ENCODE measurements around the gene DPM1.

The DPM1 gene

DNA sequence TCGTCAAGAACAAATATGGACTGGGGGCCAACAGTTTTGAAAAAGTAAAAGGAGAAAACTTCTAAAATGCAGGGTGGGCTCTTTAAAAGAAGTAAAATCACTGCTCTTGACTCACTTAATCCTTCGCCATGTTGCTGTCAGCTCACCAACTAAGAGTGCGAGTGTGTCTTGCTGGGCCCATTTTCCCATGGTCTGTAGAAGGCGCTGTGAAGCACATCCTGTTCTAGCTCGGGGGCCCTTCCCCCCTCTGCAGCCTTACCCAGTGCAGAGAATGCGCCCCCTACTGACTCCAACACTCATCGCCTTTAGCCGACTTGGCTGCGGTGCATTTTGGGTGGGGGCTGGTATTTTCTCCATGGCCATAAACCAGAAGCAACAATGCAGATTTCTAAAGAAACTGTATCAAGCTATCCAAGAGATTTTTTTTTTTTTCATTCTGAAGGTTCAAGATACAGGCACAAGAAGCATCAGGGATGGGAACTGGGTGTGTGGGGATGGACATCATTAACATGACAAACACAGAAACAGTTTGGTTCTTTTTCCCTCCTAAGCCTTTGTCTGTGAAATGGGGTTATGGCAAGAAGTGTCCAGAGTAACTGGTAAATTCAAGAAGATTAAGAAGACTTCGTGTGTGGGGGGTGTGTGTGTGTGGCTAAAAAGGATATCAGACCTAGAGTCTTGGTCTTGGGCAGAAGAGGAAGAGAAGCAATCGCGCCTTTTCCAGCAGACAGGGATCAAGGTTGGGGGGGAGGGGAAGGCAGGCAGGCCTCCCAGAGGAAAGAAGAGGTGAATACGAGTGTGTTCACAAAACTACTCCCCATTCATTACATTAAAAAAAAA lies 28.8 kb downstream of the DPM1 start:
- DNase-seq = peak; percentile 79

DNA sequence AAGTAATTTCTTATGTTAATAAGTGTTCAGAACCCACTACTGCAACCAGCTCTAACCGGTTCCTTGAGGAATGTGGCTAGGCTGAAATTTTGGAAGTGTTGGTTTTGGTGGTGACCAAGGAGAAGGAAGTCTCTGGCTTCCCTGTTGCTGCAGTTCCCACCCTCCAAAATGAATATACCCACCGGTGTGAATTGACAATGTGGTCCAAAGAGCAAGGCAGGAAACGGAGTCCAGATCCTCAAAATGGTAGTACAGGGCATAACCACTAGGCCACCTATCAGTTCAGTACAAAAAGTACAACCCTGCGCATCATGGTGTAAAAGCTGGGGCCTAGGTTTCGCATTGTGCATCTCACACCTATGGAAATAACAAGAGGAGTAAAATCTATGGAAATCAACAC lies 29.9 kb downstream of the DPM1 start:
- DNase-seq = no peak

DNA sequence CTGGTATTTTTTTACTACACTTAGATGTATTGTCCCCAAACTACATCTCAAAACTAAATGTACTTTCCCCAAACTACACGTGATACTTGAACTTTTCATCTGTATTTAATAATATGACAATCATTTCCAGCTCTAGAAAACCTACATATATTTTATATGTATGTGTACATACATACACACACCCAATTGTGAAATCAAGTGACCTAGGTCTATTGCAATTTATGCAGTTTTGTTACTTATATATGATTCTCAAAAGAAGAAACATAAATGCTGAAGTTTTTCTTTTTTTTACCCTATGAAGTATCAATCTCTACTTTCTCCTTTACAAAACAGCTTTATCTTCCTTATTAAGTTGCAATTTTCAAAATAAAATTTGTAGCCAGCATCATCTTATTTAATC lies 31.8 kb downstream of the DPM1 start:
- DNase-seq = no peak

DNA sequence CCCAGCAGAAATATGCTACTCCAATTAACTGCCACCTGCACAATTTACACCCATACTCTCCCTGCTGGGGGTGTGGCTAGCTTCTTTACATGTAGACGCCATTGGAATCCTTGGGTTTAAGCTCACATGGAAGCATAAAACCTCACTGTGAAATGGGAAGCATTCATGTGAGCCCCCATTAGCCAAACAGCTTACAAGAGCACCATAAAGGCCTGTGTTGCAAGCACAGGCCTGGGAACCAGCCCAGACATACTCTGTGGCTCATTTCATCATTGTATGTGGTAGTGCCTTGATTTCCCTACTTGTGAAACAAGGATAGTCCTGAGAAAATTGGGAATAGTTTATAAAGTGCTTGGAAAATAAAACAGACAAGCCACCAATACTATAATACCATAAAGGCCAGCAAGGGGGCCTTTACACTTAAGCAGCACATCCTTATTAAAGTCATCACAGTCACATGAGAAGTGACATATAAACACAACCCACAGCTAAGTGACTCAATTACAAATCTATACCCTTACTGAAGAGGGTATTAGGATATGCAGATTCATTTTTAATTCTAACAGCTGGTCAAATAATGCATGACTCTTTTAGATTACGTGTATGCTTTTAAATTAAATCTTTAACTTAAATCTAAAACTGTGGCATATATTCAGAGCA lies 33.9 kb downstream of the DPM1 start:
- no peak for DNase-seq

GRCh38 chr20:50921803-50922501 lies 36.4 kb downstream of the DPM1 start:
- DNase-seq = no peak

GRCh38 chr20:50920997-50921396 lies 37.3 kb downstream of the DPM1 start:
- DNase-seq = no peak

- DNase-seq = no peak
These were observed 38.8 kb downstream of the DPM1 start for GRCh38 chr20:50919567-50919966.

GRCh38 chr20:50918403-50918802 lies 39.9 kb downstream of the DPM1 start:
- no peak for DNase-seq

- no peak for DNase-seq
These were observed 41.4 kb downstream of the DPM1 start for GRCh38 chr20:50916934-50917333.

- no peak for DNase-seq
These were observed 42.1 kb downstream of the DPM1 start for GRCh38 chr20:50916257-50916656.

GRCh38 chr20:50915424-50915823 lies 42.9 kb downstream of the DPM1 start:
- DNase-seq = no peak

- DNase-seq = no peak
These were observed 44.5 kb downstream of the DPM1 start for GRCh38 chr20:50913690-50914375.

- DNase-seq = no peak
These were observed 46.6 kb downstream of the DPM1 start for GRCh38 chr20:50911716-50912115.

GRCh38 chr20:50911030-50911429 lies 47.3 kb downstream of the DPM1 start:
- DNase-seq = no peak

DNA sequence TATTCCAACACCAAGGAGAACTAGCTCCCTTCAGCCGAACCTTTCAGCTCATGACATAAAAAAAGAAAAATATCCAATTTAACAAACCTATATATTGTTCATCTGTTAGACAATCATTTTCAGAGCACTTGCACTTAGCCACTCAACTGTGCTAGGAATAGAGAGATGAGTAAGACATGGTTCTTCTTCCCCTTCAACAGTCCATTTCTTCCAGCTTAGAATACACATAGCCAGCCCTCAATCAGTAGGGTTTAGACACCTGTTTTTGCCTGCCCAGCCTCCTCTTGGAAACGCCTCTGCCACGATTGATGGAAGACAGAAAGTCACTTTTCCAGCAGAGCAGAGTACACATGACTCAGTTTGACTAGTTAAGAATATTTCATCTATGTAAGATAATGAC lies 48.9 kb downstream of the DPM1 start:
- no peak for DNase-seq

DNA sequence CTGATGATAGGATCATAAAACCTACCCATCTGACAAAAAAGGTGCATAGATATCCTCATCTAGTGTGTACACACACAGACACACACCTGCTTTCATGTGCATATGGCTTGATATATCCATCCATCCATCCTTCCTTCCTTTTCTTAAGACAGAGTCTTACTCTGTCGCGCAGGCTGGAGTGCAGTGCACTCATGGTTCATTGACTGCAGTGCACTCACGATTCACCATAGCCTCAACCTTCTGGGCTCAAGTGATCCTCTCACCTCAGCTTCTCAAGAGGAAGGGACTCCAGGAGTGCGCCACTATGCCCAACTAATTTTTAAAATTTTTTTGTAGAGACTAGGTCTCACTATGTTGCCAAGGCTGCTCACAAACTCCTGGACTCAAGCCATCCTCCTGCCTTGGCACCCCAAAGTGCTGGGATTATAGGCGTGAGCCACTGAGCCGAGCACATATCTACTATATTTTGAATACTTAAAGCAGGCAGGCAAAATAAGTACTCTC lies 54.2 kb downstream of the DPM1 start:
- no peak for DNase-seq

- DNase-seq = no peak
These were observed 54.8 kb downstream of the DPM1 start for GRCh38 chr20:50903353-50904051.

GRCh38 chr20:50901301-50901700 lies 57.0 kb downstream of the DPM1 start:
- DNase-seq = no peak

GRCh38 chr20:50900261-50900660 lies 58.1 kb downstream of the DPM1 start:
- no peak for DNase-seq

DNA sequence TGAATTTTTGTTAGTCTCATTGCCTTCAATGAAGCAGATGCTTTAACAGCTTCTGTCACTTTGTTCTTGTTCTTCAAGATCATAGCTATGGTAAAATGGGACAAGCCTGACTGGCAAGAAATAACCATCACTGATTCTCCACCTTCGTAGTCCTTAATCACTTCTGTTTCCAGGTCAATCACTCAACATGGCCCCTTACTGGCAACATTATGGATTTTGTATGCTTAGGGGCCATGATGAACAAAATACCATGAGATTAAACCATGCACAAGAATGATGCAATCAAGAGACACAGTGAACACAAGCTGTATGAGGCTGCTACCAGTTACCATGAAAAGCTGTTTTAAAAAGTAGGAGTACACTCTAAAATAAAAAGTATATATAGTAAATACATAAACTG lies 59.9 kb downstream of the DPM1 start:
- DNase-seq = no peak

- DNase-seq = no peak
These were observed 63.1 kb downstream of the DPM1 start for GRCh38 chr20:50895111-50895830.

DNA sequence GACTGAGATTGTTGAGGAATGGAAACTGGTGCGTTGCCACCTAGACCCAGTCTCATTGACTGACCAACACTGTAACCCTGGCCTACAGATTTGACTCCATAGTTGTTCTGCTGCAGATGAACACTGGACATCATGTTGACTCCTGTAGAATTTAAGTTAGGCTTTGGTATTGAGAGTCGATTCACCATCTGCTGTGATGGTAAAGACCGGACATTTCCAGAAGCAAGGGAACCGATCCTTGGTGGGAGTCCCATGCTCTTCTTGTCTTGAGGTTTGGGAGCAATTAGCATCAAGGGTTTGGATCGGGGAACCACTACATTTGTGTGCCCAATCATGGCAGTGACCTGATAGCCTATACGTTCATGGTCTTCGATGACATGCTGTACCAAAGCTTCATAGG lies 64.7 kb downstream of the DPM1 start:
- DNase-seq = no peak

Data from NCI-H748 treated with DMSO at 0.1 percent for 48 hours (cell line).